DMS153 (cell line): ENCODE measurements around the gene C14orf39.

Experiments
- DNase-seq: peaks from one replicate; lab custom pipeline; 2025; lab: John Stamatoyannopoulos, UW

C14orf39 gene, protein sequence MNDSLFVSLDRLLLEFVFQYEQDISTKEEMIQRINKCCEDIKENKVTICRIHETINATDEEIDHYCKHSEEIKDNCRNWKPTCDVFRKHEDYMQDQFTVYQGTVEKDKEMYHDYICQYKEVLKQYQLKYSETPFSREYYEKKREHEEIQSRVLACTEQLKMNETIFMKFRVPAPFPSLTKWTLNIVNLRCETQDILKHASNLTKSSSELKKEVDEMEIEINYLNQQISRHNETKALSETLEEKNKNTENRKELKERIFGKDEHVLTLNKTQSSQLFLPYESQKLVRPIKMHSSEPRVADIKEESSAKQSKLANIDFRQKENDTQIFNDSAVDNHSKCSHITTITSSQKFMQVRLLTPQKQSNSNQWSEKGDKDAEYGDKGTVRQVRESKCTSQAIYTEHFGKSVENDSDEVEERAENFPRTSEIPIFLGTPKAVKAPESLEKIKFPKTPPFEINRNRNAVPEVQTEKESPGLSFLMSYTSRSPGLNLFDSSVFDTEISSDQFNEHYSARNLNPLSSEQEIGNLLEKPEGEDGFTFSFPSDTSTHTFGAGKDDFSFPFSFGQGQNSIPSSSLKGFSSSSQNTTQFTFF

DNA sequence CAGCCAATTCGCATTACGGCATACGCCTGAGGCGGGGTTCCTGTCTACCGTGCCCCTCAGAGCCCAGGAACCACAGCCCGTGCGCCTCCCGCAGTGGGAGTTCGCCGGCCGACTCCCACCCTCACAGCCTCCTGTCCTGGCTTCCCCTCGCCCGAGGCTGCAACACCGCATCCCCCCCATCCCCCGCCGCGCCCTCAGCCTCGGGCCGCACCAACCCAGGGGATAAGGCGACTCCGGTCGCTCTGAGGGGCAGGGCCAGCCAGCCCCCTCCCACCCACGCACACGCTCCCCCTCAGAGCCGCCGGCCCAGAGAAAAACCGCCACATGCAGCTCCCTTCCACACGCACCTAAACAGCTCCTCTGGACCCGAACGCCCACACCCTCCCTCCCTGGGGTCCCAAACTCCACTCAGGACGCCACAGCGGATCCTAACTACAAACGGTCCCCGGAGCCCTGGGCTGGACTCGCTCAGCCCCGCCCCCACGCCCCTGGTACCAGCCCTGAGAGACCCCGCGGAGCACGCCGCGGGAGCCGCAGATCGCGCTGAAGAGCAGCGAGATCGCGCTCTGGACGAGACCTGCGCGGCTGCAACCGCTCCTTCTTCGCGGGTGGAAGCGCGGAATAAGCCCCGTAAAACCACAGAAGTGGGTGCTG lies at the start of gene C14orf39:
Gene C14orf39, minus strand, starts transcription at position 466 of the 654 bp plus-strand sequence. CDS start 985 bp downstream, outside the sequence.
- DNase-seq, result peak; percentile 58

DNA sequence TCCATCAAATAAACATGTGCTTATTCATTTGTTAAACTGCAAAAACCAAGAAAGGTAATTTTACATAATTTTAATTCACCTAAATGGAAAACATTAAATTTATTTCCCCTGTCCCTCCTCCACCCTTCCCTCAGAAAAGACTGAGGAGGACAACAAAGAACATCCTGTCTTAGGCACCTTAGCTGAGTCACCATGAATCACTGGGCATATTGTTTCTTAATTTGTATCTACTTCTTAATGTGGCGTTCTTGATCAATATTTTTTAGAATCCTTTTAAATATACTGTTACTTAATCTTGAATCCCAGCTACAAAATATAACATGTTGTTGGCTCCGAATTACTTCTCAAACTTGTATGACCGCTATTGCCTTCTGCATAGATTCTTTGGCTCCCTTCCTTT lies 46.6 kb upstream of the C14orf39 start:
- DNase-seq, result no peak

DNA sequence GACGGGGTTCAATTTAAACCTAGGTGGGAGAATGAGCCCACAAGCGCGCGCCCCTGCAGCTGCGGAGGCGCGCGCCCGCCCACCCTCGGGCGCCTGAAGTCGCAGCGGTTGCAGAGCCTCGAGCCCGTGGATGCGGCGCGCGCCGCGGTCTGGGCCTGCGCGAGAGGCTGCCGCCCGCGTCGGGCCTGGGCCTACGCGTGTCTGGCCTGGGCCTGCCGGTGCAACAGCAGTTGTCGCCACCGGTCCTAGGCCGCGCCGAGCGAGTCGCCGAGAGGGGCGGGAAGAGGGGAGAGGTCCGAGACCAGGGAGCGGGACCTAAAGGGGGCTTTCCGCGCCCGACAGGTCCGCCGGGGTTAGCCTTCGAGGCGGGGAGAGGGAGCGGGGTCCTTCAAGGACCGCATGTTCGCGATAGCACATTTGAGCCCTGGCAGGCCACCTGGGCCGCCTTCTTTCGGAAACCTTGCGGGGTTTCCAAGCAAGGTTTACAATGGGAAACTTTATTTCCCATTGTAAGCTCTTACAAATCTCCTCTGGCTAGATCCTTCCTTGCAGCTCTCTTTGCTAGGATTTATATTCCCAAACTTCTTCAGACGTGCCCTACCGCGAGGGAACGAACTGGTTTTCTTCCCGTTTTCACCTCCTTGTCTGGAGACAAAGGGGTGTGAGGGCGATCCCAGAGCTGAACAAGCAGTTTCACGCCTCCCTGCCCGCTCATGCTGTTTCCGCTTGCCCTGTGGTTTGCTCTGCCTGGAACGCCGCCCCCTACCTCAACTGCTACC lies 29.8 kb upstream of the C14orf39 start:
- DNase-seq, result no peak

DNA sequence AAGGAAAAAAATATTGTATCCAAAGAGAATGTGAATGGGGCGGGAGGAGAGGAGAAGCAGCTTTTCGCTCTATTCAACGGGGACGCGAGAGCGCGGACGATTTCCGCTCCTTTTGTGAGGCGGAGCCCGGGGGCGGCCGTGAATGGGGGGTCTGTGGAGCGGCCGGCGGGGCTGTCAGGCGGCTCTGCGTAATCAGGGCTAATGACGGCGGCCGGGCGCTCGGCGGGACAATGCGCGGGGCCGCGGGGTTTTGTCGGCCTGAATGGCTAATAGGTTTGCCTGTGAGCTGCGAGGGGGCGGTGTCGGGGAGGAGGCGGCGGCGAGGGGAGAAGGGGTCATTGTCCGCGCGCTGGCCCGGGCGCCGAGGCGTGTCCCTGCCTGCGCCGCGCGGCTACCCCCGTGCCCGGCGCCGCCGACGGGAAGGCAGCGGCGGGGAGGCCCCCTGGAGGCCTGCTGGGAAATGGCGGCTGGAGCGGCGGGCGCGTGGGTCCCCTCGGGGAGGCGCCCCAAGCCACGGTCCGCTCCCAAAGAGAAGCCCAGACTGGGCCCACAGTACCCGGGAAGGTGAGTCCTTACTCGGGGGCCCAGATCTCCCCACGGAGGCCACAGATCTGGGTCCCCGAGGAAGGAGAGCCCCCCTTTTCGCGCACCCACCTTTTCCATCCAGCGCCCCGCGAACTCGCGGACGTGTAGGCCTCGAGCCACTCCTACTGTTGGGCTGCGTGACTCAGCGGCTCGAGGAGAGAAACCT lies 29.1 kb upstream of the C14orf39 start:
- DNase-seq, result no peak

DNA sequence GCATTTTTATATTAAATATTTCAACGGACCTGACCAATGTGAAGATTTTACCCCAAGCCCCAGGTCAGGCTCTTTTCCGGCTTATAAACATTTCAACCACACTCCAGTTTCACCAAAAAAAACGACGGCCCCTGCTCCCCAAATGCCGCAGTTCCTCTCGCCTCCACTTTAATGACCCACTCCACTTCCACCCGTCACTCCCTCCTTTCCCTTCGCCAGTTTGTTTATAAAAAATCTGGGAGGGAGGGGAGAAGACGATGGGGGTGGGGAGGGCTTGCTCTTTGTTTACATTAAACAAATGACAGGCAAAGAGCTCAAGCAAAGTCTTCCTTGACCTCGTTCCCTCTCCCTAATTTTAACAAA lies 28.5 kb upstream of the C14orf39 start:
- DNase-seq, result no peak

DNA sequence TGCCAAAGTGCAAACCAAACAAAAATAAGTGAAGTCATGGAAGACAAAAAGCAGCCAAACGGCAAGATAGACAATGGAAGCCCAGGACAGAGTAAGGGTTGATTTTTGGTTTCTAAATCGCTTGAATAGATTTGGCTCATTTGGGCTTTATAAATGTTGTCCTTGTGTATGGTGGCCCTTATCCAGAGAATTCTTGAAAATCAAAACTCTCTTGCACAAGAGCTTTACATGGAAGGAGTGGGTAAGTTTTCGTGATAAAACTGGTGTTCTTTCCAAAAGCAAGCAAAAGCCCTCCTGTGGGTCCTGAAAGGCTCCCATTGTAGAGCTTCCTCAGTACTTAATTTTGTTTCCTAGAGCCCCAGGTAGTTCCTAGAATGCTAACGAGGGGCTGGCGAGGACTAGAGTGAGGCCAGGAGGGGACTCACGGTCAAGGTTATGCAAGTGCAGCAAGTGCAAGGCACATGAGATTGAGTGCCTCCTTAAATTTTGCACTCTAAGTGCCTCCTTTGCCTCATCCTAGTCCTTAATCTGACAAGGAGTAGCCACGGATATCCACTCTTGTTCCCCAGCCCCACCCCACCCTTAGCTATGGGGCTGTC lies 27.2 kb upstream of the C14orf39 start:
- DNase-seq, result no peak

DNA sequence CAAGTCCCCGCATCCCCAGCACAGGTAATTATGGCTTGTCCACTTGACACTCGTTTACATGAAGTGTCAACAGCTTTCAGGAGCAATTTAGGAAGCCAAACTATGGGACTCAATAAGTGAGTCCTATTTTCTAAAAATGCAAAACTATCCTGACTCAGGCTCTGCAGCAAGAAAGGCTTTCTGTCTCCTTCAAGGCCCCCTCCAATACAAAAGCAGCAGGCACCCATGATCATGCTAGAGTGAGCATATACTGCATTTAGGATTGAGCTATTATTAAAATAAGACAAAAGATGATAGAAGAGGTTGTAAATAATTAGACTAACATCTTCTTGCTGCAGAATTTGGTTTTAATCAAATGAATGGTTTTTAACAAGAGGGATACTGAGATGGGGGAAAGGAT lies 26.3 kb upstream of the C14orf39 start:
- DNase-seq, result no peak

DNA sequence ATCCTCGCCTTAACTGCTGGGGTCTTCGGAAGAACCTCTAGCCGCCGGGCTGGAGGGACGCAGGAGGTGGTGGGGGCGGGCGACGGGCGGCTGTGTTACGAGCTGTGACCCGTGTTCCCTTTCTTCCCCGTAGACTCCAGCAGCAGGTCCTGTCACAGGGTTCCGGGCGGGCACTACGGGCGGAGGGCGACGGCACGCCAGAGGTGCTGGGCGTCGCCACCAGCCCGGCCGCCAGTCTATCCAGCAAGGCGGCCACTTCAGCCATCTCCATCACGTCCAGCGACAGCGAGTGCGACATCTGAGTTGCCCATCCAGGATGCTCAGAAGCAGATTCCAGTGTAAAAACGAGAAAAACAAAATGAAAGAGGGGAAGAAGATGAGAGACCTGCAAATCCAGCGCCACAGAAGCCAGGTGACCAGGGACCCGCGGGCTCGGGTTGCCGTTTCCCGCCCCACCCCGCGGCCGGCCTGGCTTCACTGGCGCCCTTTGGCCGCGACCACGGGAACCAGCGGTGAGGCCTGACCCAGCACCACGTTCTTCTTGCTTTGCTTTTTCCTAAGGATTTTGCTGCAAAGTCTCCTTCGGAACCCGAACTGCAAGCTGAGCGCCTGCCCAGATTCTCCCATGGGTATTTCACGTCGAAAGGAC lies 25.2 kb upstream of the C14orf39 start:
- no peak for DNase-seq

DNA sequence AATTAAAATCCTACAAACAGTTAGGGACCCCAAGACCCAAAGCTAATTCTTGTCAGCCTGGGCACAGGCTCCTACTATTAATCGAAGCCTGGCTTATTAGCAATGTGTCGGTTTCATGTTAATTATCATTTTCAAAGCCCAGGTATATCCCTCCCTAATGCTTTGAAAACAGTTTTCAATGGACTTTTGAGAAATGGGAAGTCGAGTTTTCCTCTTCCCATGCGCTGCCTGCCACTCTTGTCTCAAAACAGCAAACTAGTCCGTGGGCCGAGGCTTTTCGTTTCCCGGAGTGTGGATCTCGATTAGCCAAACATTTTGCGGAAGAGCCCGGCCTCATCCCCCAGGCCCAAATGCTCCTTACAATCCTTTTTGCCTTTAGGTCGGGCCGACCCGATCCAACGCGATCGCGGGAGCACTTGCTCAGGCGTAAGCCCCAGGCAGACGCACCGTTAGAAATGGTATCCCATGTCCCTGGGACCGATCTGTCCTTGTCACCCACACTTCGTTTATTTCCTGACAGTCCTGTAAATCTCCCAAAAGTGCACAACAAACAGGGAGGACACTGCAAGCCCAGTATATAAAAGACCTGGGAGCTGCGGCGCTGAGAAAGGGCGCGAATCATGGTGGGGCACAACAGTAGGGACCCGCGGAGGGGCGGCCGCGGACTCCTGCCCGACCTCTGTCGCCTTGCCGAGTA lies 24.5 kb upstream of the C14orf39 start:
- no peak for DNase-seq

DNA sequence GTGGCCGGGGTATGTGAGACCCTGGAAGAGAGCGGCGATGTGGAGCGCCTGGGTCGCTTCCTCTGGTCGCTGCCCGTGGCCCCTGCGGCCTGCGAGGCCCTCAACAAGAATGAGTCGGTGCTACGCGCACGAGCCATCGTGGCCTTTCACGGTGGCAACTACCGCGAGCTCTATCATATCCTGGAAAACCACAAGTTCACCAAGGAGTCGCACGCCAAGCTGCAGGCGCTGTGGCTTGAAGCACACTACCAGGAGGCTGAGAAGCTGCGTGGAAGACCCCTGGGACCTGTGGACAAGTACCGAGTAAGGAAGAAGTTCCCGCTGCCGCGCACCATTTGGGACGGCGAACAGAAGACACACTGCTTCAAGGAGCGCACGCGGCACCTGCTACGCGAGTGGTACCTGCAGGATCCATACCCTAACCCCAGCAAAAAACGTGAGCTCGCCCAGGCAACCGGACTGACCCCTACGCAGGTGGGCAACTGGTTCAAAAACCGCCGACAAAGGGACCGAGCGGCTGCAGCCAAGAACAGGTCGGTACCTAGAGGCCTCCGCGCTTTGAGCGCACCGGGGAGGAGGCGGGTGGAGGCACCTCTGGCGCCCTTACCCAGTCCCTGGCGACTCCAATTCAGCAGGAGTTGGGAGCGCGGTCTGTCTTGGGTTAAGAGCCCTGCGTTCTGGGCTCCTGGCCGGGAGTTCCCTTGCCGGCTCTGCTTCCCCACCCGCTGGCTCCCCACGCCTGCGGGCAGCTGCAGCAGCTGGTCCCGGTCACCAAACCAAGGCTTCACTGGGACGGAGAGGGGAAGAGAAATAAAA lies 23.8 kb upstream of the C14orf39 start:
- no peak for DNase-seq

DNA sequence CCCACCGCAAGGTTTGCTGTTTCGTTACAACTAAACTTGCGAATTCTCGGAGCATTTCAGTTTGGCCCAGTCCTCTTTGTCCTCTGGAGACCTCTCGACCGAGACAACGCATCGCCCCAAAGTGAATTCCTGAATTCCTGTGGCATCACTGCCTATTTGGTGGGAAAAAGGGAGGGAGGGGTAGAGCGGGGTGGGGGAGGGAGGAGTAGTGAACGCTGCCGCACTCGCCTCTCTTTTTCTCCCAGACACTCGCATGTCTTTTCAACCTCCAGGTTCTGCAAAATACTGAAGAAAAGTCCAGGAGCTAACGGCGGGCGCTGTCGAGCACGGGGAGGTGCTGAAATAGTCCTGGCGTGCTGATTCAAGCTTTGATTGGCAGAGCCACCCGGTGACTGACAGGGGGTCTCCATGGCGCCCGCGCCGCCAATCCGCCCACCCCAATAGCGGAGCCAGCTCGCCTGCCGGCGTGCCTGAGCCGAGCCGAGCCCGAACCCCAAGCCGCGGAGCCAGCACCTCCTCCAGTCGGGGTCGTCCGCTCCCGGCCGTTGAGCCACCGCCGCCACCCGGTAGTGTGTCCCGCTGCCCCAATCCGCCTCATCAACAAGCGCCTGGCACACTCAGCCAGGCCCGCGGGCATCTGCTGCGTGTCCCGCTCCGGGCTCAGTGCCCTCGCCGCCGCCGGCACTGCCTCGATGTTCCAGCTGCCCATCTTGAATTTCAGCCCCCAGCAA lies 23.0 kb upstream of the C14orf39 start, which contains the start of gene SIX6:
Gene SIX6, plus strand, starts transcription at position 440 of the 731 bp plus-strand sequence. Its CDS starts 253 bp downstream, at position 693.
- no peak for DNase-seq

DNA sequence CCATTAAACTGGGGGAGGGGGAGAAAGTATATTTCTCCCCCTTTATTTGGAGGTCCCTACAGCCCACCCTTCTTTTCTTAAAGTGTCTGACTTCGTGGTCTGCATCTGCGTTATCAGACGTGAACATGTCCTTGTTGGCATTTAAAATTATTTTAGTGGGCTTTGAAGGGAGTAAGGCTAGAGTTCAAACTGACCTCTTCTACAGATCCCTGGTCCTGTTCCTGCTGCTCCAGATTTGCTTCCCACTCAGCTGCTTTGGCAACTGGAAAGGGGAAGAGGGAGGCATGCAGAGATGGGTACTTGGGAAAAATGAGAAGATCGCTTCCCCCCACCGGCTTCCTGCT lies 22.5 kb upstream of the C14orf39 start:
- no peak for DNase-seq

DNA sequence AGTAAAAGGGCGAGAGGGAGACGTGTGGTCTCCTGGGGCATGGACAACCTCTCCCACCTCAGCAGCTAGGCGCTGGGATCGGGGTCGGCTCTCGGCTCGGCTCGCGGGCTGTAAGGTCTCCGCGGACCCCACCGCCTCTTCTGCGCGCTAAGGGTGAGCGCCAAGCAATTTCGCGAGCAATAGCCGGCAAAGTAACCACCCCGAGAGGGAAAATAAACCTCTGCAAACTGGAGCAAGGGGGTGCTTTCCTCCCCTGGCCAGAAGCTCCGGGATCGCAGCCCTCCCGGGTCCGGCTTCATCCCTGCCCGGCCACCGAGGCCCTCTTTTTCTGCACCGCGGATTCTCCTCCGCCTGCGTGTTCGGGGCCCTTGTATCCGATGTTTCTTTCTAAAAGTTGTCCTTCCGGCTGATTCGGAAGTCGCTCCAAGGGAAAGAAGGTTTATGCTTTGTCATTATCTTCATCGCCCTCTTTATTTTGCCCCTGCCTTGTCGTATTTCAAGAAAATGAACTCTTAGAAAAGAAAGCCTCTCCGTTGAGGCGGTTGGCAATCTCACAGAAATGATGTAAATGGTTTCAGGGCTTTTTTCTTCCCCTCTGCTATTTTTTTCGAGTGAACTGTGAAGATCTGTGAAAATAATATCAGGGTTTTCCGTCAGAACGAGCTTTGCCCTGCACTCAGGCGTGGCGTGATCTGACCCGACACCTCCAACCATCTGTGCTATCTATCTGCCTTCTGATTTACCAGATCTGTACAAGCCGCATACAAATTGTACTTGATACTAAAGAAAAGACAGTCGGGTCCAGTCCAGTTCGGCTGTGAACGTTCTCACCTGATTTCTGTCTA lies 21.3 kb upstream of the C14orf39 start:
- no peak for DNase-seq

DNA sequence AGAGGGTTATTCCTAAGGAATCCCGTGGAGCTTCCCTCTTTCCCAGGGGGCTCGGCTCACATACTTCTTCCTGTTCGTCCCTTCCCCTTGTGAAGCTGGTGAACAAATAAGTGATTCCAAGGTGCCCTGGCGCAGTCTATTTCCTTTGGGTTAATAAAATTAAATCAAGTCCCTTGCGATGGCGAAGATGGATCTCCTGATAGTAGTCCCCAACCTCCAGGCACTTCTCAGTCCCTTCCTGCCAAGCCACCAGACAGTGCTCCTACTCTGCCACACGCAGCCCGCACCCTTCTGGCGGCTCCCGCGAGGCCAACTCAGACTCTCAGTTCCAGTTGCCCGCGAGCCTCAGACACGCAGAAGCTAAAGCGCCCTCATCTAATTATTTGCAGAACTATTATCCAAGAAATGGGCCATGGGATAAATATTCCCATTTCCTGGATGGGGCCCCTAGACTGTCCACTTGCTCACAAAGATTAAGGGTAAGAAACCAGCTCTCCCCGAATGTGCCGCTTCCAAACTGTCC lies 20.7 kb upstream of the C14orf39 start:
- DNase-seq, result no peak

DNA sequence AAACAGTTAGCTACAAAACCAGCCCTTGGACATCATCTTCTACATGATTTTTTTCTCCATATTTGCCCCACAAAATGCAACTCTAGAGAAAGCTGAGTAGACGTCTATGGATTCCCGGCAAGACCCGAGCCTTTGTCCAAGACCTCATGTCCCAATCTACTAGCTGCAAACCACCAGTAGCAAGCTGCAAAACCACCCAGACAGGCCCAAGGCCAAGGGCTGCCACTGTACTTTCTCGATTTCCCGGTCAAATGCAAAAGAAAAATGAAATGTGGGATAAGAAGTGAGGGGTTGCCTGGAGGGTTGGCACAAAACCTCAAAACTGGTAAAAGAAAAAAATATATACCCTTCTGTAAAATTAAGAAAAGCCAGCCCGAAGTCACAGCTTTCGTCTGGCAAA lies 20.1 kb upstream of the C14orf39 start:
- DNase-seq, result no peak

DNA sequence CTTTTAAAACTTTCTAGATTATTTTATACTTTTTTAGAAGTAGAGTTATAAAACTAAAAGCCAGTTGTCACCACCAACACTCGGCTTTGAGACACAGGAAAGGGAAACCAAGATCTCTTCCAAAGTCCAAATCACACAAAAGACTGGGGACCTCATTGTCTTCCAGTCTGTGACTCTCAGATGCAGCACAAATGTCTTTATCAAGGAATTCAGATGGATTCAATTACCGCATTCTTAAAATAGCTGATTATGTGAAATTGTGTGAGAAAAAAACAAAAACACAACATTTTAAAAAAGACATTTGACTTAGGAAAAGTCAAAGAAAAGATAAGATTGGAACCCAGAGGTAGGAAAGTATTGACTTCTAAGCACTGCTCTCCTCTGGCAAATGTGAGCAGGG lies 19.6 kb upstream of the C14orf39 start:
- no peak for DNase-seq

DNA sequence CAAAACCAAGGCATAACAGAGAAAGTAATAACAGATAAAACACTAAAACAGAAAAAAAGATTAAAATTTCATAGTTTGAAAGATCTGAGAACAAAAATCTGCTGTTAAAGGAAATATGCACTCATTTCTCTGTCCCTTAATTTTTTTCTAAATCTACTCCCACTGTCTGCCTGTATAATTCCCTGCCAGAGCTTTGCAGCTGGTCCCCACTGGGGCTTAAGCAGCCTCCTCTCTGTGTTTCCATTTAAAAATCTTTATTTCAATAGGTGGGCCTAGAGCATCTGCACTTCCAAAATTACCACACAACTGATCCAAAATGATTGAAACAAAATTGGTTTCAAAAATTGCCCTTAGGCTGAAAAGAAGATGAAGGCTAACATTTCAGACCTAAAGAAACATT lies 16.7 kb upstream of the C14orf39 start:
- DNase-seq, result no peak
